ENCODE results near the gene BICDL1.

DNA sequence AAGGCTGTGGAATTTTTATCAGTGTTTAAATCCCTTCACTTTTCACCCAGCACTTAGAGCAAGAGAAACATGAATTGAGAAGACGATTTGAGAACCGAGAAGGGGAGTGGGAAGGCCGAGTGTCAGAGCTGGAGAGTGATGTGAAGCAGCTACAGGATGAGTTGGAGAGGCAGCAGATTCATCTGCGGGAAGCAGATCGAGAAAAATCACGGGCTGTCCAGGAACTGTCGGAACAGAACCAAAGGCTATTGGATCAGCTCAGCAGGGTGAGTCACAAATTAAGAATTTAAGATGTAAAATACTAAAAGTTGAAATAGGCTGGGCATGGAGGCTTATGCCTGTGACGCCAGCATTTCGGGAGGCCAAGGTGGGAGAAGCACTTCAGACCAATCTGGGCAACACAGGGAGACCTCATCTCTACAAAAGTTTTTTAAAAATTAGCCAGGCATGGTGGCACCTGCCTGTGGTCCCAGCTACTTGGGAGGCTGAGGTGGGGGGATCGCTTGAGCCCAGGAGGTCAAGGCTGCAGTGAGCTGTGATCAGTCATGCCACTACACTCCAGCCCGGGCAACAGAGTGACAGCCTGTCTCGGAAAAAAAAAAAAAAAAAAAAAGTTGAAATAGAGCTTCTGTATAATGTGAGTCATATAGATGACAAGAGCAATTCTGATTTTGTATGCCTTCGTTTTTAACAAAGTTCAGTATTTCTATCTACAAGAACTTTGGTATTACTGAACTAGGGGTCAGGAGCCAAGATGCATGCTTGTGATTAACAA, 9.6 kb downstream of the BICDL1 start:
- no peak for TF ChIP-seq POLR2AphosphoS5 (IDR thresholded peaks at IDR 0.05)
- TF ChIP-seq POLR2A (IDR thresholded peaks at IDR 0.05) = no peak
- TF ChIP-seq, protein P1, sequence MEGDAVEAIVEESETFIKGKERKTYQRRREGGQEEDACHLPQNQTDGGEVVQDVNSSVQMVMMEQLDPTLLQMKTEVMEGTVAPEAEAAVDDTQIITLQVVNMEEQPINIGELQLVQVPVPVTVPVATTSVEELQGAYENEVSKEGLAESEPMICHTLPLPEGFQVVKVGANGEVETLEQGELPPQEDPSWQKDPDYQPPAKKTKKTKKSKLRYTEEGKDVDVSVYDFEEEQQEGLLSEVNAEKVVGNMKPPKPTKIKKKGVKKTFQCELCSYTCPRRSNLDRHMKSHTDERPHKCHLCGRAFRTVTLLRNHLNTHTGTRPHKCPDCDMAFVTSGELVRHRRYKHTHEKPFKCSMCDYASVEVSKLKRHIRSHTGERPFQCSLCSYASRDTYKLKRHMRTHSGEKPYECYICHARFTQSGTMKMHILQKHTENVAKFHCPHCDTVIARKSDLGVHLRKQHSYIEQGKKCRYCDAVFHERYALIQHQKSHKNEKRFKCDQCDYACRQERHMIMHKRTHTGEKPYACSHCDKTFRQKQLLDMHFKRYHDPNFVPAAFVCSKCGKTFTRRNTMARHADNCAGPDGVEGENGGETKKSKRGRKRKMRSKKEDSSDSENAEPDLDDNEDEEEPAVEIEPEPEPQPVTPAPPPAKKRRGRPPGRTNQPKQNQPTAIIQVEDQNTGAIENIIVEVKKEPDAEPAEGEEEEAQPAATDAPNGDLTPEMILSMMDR (IDR thresholded peaks at IDR 0.05 in 8 of 11, conservative IDR thresholded peaks at IDR 0.05 in 3 of 11) = no peak
